Measurements from ENCODE around the gene DESI2.

DNA sequence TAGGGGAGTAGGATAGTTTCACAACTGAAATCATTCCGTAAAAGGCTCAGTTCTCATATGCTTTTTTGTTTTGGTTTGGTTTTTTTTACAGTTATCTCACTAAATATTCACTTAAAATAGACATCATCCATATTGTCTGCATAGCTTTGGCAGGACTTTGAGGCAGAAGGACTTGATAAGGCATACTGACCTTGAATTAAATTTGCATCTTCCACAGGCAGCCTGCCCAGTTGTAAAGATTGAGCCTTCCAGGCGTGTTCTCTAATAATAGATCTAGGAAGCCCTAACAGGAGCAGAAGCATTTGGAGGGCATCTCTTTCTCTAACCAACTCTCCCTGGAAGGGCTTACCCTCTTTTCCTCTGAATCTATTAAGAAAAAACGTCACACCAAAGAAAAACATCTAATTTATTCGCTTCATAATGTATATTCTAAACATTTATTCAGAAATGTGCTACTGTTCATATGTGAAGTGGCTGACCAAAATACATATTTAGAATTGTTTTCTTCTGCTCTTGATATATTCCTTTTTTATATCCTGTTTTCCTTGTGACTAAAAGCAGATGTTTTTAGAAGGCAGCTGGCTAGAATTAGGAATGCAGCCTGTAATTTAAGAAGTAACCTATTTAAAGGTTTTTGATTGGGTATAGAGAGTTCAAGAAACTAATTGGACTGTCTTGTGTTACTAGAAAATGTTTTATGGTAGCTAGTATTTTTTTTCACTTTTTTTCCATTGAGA lies 20.2 kb downstream of the DESI2 start:
- TF ChIP-seq POLR2AphosphoS5 (IDR thresholded peaks at IDR 0.05) (no peak), POLR2A (IDR thresholded peaks at IDR 0.05) (no peak)
- TF ChIP-seq, protein P1, sequence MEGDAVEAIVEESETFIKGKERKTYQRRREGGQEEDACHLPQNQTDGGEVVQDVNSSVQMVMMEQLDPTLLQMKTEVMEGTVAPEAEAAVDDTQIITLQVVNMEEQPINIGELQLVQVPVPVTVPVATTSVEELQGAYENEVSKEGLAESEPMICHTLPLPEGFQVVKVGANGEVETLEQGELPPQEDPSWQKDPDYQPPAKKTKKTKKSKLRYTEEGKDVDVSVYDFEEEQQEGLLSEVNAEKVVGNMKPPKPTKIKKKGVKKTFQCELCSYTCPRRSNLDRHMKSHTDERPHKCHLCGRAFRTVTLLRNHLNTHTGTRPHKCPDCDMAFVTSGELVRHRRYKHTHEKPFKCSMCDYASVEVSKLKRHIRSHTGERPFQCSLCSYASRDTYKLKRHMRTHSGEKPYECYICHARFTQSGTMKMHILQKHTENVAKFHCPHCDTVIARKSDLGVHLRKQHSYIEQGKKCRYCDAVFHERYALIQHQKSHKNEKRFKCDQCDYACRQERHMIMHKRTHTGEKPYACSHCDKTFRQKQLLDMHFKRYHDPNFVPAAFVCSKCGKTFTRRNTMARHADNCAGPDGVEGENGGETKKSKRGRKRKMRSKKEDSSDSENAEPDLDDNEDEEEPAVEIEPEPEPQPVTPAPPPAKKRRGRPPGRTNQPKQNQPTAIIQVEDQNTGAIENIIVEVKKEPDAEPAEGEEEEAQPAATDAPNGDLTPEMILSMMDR (IDR thresholded peaks at IDR 0.05) = no peak

Data from stomach (tissue), 4 donors.